ENCODE measurements around the gene ALDH4A1.

DNA sequence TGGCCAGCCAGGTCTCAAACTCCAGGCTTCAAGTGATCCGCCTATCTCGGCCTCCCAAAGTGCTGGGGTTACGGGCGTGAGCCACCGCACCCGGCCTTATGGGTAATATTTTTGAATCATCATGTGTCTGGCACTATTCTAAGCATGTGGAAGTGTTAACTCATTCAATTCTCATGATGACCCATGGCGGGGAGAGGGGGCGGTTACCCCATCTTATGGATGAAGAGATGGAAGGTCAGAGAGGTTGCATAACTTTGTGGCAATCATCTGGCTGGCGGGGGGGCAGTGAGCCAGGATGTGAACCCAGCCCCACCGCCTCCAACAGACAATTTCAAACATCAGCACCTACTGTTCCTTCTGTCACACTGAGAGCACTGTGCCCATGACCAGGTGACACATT is 31.4 kb downstream of the ALDH4A1 start:
- TF ChIP-seq CTCF (IDR thresholded peaks at IDR 0.05) (no peak), POLR2A (IDR thresholded peaks at IDR 0.05) (no peak)
